EH (cell line): ENCODE measurements around the gene CNPY1.
A peak's percentile ranks its signal among the peaks of the same experiment; 100 is the strongest.

ENCODE experiments used
- DNase-seq: peaks from one replicate; pipeline ENCODE4 v3.0.0-alpha.2; 2015; ENCODE audit warnings: low read depth

CNPY1 gene

GRCh38 chr7:155488483-155489127, 57.8 kb downstream of the CNPY1 start:
- DNase-seq: no peak

GRCh38 chr7:155487509-155488482, 58.6 kb downstream of the CNPY1 start:
- no peak for DNase-seq

GRCh38 chr7:155486783-155487508, 59.4 kb downstream of the CNPY1 start:
- no peak for DNase-seq

- DNase-seq: no peak
These were observed 61.6 kb downstream of the CNPY1 start for GRCh38 chr7:155484483-155485399.

GRCh38 chr7:155483868-155484325, 62.5 kb downstream of the CNPY1 start:
- DNase-seq: peak; percentile 11

GRCh38 chr7:155483245-155483644, 63.1 kb downstream of the CNPY1 start:
- no peak for DNase-seq

- DNase-seq: no peak
These were observed 63.7 kb downstream of the CNPY1 start for GRCh38 chr7:155482511-155483183.

GRCh38 chr7:155481764-155482163, 64.6 kb downstream of the CNPY1 start:
- DNase-seq: no peak

GRCh38 chr7:155477476-155477875, 68.9 kb downstream of the CNPY1 start:
- DNase-seq: no peak

GRCh38 chr7:155471718-155472117, 74.6 kb downstream of the CNPY1 start:
- no peak for DNase-seq

GRCh38 chr7:155470686-155471638, 75.4 kb downstream of the CNPY1 start:
- DNase-seq: peak; percentile 19

GRCh38 chr7:155470186-155470487, 76.2 kb downstream of the CNPY1 start:
- DNase-seq: no peak

GRCh38 chr7:155469311-155470185, 76.8 kb downstream of the CNPY1 start:
- DNase-seq: no peak

- no peak for DNase-seq
These were observed 77.6 kb downstream of the CNPY1 start for GRCh38 chr7:155468785-155469148.

- DNase-seq: no peak
These were observed 78.2 kb downstream of the CNPY1 start for GRCh38 chr7:155467846-155468784.

GRCh38 chr7:155466814-155467733, 79.3 kb downstream of the CNPY1 start:
- DNase-seq: no peak
